A172 (cell line): ENCODE results near the gene ZNF385D. TPM values are rescaled to one million over a fixed set of nuclear protein-coding genes. Genes with fewer than 3 reads are reported as not detected.
A peak's percentile ranks its signal among the peaks of the same experiment; 100 is the strongest.
"Not testable (repeated sequence)": the region's sequence is repeated elsewhere in the genome, so short reads cannot be mapped to it uniquely, and the experiment has no call there.

Experiments used
- DNase-seq: peaks from one replicate; pipeline ENCODE4 v3.0.0-alpha.2; 2015; ENCODE audit warnings: low spot score
- total RNA-seq: library from RNA; depleted of rRNA; stranded (reverse); fragments of >200 nt; shearing (Covaris generic); gene quantifications from 2 replicates; pipeline ENCODE4 v1.2.3, GENCODE V29; 2014

ZNF385D gene
- total RNA-seq, 1 experiment from 2014 or later, result not detected

GRCh38 chr3:21446027-21446426 is 305.0 kb downstream of the ZNF385D start:
- no peak for DNase-seq

- no peak for DNase-seq
Observed at GRCh38 chr3:21441821-21442220, 309.2 kb downstream of the ZNF385D start.

- DNase-seq, result no peak
Observed at GRCh38 chr3:21436835-21437234, 314.2 kb downstream of the ZNF385D start.

- peak; percentile 89 for DNase-seq
Observed at GRCh38 chr3:21435871-21436270, 315.1 kb downstream of the ZNF385D start.

- DNase-seq, result no peak
Observed at GRCh38 chr3:21434310-21434709, 316.7 kb downstream of the ZNF385D start.

DNA sequence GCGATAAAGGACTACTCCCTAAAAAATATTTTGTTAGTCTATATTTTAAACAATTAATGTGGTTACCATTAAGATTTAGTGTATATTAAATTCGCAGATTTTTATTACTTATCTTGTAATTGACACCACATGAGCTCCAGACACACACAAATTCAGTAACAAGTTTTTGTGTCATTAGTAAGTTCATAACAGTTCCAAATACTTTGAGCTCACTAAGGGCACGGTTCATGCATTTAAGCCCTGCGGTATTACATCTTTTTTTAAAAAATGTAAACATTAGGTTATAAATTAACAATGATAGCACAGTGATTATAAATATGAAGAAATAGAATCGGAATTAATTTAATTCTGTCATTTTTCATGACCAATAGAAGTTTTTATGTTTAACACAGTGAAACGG is 317.3 kb downstream of the ZNF385D start:
- no peak for DNase-seq

GRCh38 chr3:21426920-21427319 is 324.1 kb downstream of the ZNF385D start:
- no peak for DNase-seq

DNA sequence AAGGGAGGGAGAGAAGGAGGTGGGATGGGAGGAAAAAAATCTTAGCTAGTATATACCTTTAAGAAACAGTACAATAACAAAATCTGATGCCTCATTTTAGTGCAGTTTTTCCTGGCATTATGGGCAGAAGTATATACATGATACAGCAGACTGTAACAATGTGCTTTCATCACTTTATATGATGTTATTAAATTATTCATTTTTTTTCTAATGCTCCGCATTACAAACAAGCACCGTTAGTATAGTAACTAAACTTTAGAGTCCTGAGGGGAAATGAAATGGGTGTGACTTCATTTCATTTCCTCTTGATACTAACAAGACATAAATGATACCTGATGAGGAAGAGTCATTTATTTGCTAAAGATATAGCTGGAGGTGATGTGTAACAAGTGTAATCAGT is 325.3 kb downstream of the ZNF385D start:
- DNase-seq, result no peak

DNA sequence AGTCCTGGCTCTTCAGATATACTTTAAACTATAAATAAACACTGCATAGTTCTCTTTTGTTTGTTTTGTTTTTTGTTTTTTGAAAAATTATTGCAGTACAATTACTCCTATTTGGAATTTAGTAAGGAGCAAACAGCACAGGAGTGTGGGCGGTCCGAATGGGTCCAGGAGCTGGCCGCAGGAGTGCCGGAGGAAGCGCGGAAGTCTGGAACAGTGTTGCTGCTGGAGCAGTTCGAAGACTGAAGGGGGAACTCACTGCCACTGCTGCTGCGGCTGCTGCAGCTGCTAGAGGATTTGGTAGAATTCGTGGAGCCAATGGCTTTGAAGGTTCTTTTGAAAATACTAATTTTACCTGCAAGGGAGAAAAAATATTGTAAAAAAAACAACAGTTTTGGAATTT is 329.9 kb downstream of the ZNF385D start:
- no peak for DNase-seq

- no peak for DNase-seq
Observed at GRCh38 chr3:21417991-21418390, 333.0 kb downstream of the ZNF385D start.

- no peak for DNase-seq
Observed at GRCh38 chr3:21414506-21414905, 336.5 kb downstream of the ZNF385D start.

- no peak for DNase-seq
Observed at GRCh38 chr3:21411058-21411457, 340.0 kb downstream of the ZNF385D start.

- DNase-seq, result no peak
Observed at GRCh38 chr3:21409401-21409800, 341.6 kb downstream of the ZNF385D start.

- no peak for DNase-seq
Observed at GRCh38 chr3:21407743-21408142, 343.3 kb downstream of the ZNF385D start.

DNA sequence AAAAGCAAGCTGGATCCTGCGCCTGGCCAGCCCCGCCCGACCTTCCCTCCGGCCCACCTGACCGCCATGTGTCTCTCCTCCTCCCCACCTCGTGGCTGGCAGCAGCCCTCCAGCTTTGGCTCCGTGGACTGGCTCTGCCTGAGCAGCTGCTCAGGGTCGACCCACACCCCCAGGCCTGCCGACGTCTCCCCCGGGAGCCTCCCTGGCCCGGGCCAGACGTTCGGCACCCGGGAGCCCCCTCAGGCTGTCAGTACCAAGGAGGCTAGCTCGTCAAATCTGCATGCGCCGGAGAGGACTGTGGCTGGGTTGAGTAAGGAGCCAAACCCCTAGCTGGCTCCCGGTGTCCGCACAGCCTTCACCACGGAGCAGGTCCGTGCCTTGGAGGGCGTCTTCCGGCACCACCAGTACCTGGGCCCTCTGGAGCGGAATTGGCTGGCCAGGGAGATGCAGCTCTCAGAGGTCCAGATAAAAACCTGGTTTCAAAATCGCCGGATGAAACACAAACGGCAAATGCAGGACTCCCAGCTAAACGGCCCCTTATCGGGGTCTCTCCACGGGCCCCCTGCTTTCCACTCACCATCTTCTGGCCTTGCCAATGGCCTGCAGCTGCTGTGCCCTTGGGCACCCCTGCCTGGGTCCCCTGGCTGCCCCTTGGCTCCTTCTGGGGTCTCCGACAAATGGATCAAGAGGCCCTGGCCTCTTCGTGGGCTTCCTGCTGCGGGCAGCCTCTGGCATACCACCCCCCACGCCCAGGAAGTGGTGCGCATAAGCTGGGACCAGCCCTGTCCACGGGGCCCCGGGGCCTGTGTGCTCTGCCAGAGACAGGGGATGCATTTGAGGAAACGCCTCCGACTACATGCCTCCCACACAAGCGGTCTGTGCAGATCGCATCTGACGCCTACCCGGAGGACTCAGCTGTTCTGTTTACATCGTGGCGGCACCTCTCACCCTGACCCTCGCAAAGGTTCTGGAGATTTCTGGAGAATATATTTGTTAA is 345.0 kb downstream of the ZNF385D start:
- DNase-seq, result no peak

DNA sequence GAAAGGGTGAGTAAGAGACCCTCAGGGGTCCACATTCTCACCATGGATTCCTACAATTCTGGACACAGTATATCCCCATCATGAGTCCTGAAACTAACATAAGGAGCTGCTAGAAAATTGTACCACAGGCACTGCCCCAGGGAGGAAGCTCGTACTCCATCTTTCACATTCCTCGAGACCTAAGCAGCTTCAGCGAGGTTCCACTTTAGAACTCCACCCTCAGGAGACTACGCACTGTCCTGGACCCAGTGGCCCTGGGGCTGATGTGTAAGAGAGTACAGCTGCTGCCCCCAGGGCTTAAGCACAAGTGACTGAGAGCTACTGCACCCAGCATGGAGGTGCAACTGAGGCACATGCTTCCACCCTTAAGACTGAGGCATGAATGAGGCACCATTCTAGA is 352.5 kb downstream of the ZNF385D start:
- DNase-seq, result no peak

GRCh38 chr3:21393683-21394311 is 357.2 kb downstream of the ZNF385D start:
- DNase-seq, result no peak

DNA sequence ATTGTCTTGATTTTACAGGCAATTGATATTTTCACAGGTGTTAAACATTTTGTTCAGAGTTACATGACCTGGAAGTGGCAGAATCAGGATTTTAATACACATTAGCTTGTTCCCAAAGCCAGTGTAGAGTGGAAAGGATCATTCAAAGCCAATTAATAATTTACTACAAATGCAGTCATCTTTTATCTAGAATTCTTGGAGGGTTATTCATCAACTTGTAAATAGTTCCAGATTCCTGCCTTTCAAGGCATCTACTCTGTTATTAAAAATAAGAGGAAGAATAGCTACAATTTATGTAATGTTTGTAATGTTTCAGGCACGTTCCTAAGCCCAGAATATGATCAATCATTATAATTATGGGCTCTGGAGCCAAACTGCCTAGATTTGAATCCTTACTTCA is 358.5 kb downstream of the ZNF385D start:
- no peak for DNase-seq

DNA sequence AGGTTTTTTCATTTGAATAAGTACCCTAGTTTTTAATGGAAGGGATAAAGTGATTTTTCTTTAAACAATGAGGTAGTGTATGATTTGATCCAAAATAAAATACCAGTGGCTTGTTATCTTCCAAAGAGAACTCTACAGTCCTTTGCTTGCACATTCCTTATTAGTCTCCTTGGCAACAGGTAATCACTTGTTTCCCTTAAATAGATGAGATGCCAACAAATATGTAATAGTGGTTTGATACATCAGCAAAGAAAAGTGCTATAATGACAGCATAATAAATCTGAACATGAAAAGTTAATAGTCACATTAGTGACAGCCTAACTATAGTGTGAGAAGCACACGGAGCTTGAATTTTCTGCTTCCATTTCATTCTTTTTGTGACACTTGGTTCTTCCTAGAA is 360.2 kb downstream of the ZNF385D start:
- no peak for DNase-seq

- DNase-seq, result peak; percentile 22
Observed at GRCh38 chr3:21390136-21390535, 360.9 kb downstream of the ZNF385D start.

- DNase-seq, result not testable (repeated sequence)
Observed at GRCh38 chr3:21387142-21387826, 363.7 kb downstream of the ZNF385D start.

DNA sequence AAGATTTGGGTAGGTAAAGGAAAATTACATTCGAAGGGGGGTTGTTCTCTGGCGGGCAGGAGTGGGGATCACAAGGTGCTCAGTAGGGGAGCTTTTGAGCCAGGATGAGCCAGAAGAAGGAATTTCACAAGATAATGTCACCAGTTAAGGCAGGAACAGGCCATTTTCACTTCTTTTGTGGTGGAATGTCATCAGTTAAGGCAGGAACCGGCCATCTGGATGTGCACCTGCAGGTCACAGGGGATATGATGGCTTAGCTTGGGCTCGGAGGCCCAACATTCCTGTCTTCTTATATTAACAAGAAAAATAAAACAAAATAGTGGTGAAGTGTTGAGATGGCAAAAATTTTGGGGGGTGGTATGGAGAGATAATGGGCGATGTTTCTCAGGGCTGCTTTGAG is 373.0 kb downstream of the ZNF385D start:
- DNase-seq, result not testable (repeated sequence)
